A549 (cell line): ENCODE data around the gene TSPAN3. TPM values are rescaled to one million over a fixed set of nuclear protein-coding genes. Genes with fewer than 3 reads are reported as not detected.

Experiments used
- ATAC-seq, 2 experiments: fragments of 200-7000 bp in 1 of 2; fragments of >200 bp in 1 of 2; cut with Nextera tagmentation in 1 of 2; cut with Tn5 transposase in 1 of 2; 3 replicates each; pipeline versions ENCODE4 v1.8.0 to v1.9.1; 2018 to 2020; ENCODE audit warnings: mild to moderate bottlenecking in 1 of 2, moderate library complexity in 1 of 2
- CTCF ChIA-PET: fragments of 300-600 bp; sonication (Branson Sonifier 250); formaldehyde crosslinking; extraction: SDS; loops from one replicate; lab custom pipeline; 2021; ENCODE audit warnings: antibody characterized with exemption, inconsistent platforms; lab: Yijun Ruan, JAX
- POLR2A ChIA-PET: fragments of 350-600 bp; formaldehyde crosslinking; extraction: SDS; loops from one replicate; lab custom pipeline; 2021; ENCODE audit warnings: antibody characterized with exemption, inconsistent platforms; lab: Yijun Ruan, JAX
- DNase-seq, 2 experiments: peaks; one replicate each; pipeline versions ENCODE4 v3.0.0 to v3.0.0-alpha.2; 2011 to 2016; ENCODE audit warnings: low read depth in 1 of 2, low spot score in 1 of 2
- FAIRE-seq: peaks from 2 replicates; lab custom pipeline; 2011; peaks lifted over from hg19 to GRCh38; lab: Jason Lieb, UNC
- H3K27ac ChIP-seq, 2 experiments: fragments of >200 bp; sonication (Bioruptor Twin); formaldehyde crosslinking; 3 replicates each; pipeline ENCODE4 v1.5.1; 2016 to 2017
- H3K4me1 ChIP-seq: fragments of >200 bp; sonication (Bioruptor Twin); formaldehyde crosslinking; 3 replicates; pipeline ENCODE4 v1.6.1; 2016
- H3K4me2 ChIP-seq: fragments of >200 bp; sonication (Bioruptor Twin); formaldehyde crosslinking; 3 replicates; pipeline ENCODE4 v1.6.1; 2016
- H3K4me3 ChIP-seq: fragments of >200 bp; sonication (Bioruptor Twin); formaldehyde crosslinking; 3 replicates; pipeline ENCODE4 v1.5.1; 2016
- H3K9me3 ChIP-seq: fragments of >200 bp; sonication (Bioruptor Twin); formaldehyde crosslinking; 3 replicates; pipeline ENCODE4 v1.6.1; 2016
- CBX8 ChIP-seq: fragments of 200-600 bp; sonication (generic); IDR thresholded peaks from 2 replicates; pipeline ENCODE4 v1.6.1; 2016
- E2F6 ChIP-seq: IDR thresholded peaks from 2 replicates; pipeline ENCODE4 v1.6.1; 2012; ENCODE audit warnings: low read depth, borderline replicate concordance
- EHMT2 ChIP-seq: fragments of 200-600 bp; sonication (generic); IDR thresholded peaks from 2 replicates; pipeline ENCODE4 v1.6.1; 2016; ENCODE audit warnings: antibody characterized with exemption, low read depth, mild to moderate bottlenecking, moderate library complexity
- ESRRA ChIP-seq: fragments of 150-350 bp; IDR thresholded peaks from 2 replicates; pipeline ENCODE4 v1.6.1; 2014; ENCODE audit warnings: mild to moderate bottlenecking, low read length, borderline replicate concordance
- FOSB ChIP-seq: fragments of 250-450 bp; sonication (Bioruptor Pico); IDR thresholded peaks from 2 replicates; pipeline ENCODE4 v1.5.0; 2020; ENCODE audit warnings: mild to moderate bottlenecking, moderate library complexity
- HOXA7 ChIP-seq: fragments of 250-450 bp; sonication (Bioruptor Pico); IDR thresholded peaks from 2 replicates; pipeline ENCODE4 v1.5.0; 2020; ENCODE audit warnings: mild to moderate bottlenecking, moderate library complexity
- JUN ChIP-seq, 2 experiments: fragments of >200 bp; sonication (Bioruptor Twin); formaldehyde crosslinking; IDR thresholded peaks; 2 replicates in 1 of 2; 3 replicates in 1 of 2; pipeline ENCODE4 v1.6.1; 2016 to 2017
- KDM1A ChIP-seq: fragments of 200-600 bp; sonication (generic); IDR thresholded peaks from 2 replicates; pipeline ENCODE4 v1.6.1; 2016; ENCODE audit warnings: low read depth, mild to moderate bottlenecking
- KDM5A ChIP-seq: fragments of 200-600 bp; sonication (generic); IDR thresholded peaks from 2 replicates; pipeline ENCODE4 v1.6.1; 2016; ENCODE audit warnings: antibody characterized with exemption, mild to moderate bottlenecking
- MAFK ChIP-seq: fragments of 450-650 bp; IDR thresholded peaks from 2 replicates; pipeline ENCODE4 v1.6.1; 2014; ENCODE audit not compliant: partially characterized antibody
- MYC ChIP-seq: IDR thresholded peaks from 2 replicates; pipeline ENCODE4 v1.6.1; 2012; ENCODE audit warnings: mild to moderate bottlenecking, inconsistent platforms, low read length, improper control_type of control experiment, borderline replicate concordance
- NFE2L2 ChIP-seq: fragments of 150-350 bp; conservative IDR thresholded peaks from 2 replicates; pipeline ENCODE4 v1.6.1; 2014; ENCODE audit warnings: low read length
- NPAS2 ChIP-seq: fragments of 250-450 bp; sonication (Bioruptor Pico); IDR thresholded peaks from 2 replicates; pipeline ENCODE4 v1.8.0; 2022; ENCODE audit warnings: mild to moderate bottlenecking, moderate library complexity, borderline replicate concordance
- RCOR1 ChIP-seq: fragments of 150-350 bp; IDR thresholded peaks from 2 replicates; pipeline ENCODE4 v1.6.1; 2014; ENCODE audit warnings: antibody characterized with exemption, low read length, low read depth
- SMC3 ChIP-seq: fragments of >200 bp; sonication (Bioruptor Twin); formaldehyde crosslinking; IDR thresholded peaks from 3 replicates; pipeline ENCODE4 v1.6.1; 2018; ENCODE audit warnings: inconsistent platforms
- SREBF2 ChIP-seq: fragments of 450-650 bp; IDR thresholded peaks from 2 replicates; pipeline ENCODE4 v1.6.1; 2014; ENCODE audit warnings: mild to moderate bottlenecking, moderate library complexity
- ZFP36 ChIP-seq: fragments of 450-650 bp; IDR thresholded peaks from 2 replicates; pipeline ENCODE4 v1.6.1; 2014; ENCODE audit warnings: borderline replicate concordance; ENCODE audit not compliant: partially characterized antibody
- WGBS: methylation state at CpG from one replicate; pipeline ENCODE4 v1.1.6; 2017; ENCODE audit errors: missing lambda C conversion rate; 5-methylcytosine and 5-hydroxymethylcytosine counted together
- polyA plus RNA-seq, 4 experiments: library from polyadenylated mRNA; depleted of rRNA in 3 of 4; stranded (reverse); fragments of >200 nt; fragmentation: RNase III in 1 of 4; extraction: RNeasy Plus Mini Kit Qiagen cat#74134 plus additional on column Dnase treatment in 1 of 4; gene quantifications; 2 replicates in 3 of 4; 3 replicates in 1 of 4; pipeline ENCODE4 v1.2.3, GENCODE V29; 2011 to 2017
- TF ChIP-seq, protein P1 (sequence below): fragments of >200 bp; sonication (Bioruptor Twin); formaldehyde crosslinking; IDR thresholded peaks from 2 replicates; pipeline ENCODE4 v1.6.1; 2016
- TF ChIP-seq, protein P2 (sequence below): IDR thresholded peaks from 2 replicates; pipeline ENCODE4 v1.6.1; 2012
- TF ChIP-seq, protein P3 (sequence below): IDR thresholded peaks from 2 replicates; pipeline ENCODE4 v1.6.1; 2012

TSPAN3 gene
- polyA plus RNA-seq, 2 of the 4 experiments (the other 2 are of a cell fraction): 362 to 636 TPM

DNA sequence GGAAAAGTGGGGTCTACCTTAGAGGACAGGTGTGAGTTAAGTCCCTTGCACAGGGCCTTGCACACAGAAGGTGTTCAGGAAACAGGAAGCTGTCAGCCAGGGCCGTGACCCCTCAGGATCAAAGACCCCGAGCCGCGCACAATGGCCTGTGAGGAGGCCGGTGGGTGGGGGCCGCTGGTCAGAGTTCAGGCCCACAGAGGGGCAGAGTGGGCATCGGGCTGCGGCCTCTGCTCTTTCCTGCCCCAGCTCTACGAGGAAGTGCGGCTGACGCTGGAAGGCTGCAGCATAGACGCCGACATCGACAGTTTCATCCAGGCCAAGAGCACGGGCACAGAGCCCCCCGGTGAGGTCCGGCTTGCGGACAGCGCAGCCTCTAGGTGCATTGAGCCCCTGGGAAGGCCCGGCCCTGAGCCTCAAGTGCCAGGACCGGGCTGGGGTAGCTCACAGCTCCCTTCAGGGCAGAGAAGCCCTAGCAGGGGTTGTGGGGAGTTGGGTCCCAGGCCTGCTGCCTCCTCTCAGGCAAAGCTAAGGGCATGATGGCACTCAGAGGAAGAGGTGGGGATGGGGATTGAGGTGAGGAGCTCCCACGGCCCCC is 38.8 kb downstream of the TSPAN3 start:
- no peak overlapping the region for H3K27ac ChIP-seq
- no peak for DNase-seq
- WGBS: 92% methylated on average over 21 of the region's 22 CpGs
- H3K4me1 ChIP-seq: no peaks in the 10 kb centered on the region
- no peak overlapping the region for H3K4me2 ChIP-seq
- ChIA-PET CTCF (interaction anchor here (0.8 to 7.4 kb wide), 5 partner anchors 8 to 71 kb away, joined by 3 to 76 read pairs (median 4); no protein-coding TSS in a partner anchor), POLR2A (no interaction called here)
- H3K9me3 ChIP-seq: no peaks in the 10 kb centered on the region; the same call in 2 of the 3 replicates
- H3K4me3 ChIP-seq: no peak overlapping the region
- FAIRE-seq: no peak
- ATAC-seq: no peak
- peak; percentile 81 for TF ChIP-seq MAFK
- TF ChIP-seq SREBF2: no peak

GRCh38 chr15:77031376-77032050 is 39.4 kb downstream of the TSPAN3 start:
- Histone ChIP-seq H3K9me3 (no peaks in the 10 kb centered on the region), H3K4me2 (no peak overlapping the region), H3K4me3 (no peak overlapping the region), H3K27ac (no peak overlapping the region), H3K4me1 (no peaks in the 10 kb centered on the region)
- FAIRE-seq (no peak), DNase-seq (no peak), ATAC-seq (peak in 1 of 2 experiments; percentile 5; a peak in 3 of 6 replicates)
- POLR2A ChIA-PET: no interaction called here
- 73% methylated on average over 12 of the region's 12 CpGs for WGBS
- no peak for TF ChIP-seq RCOR1
- TF ChIP-seq SMC3: no peak
- CTCF ChIA-PET: interaction anchor here (0.7 to 7.4 kb wide), 8 partner anchors 7 to 588 kb away, joined by 3 to 76 read pairs (median 3); no protein-coding TSS in a partner anchor

- TF ChIP-seq, protein P1, sequence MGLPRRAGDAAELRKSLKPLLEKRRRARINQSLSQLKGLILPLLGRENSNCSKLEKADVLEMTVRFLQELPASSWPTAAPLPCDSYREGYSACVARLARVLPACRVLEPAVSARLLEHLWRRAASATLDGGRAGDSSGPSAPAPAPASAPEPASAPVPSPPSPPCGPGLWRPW: no peak
- TF ChIP-seq JUN (IDR thresholded peaks at IDR 0.05) (no peak), NPAS2 (CRISPR knock-in tag) (no peak), MYC (no peak), KDM1A (no peak), EHMT2 (no peak), MAFK (no peak), ESRRA (no peak), CBX8 (no peak), KDM5A (no peak), NFE2L2 (no peak), HOXA7 (no peak), FOSB (no peak), ZFP36 (no peak), E2F6 (no peak)
- TF ChIP-seq, protein P2, sequence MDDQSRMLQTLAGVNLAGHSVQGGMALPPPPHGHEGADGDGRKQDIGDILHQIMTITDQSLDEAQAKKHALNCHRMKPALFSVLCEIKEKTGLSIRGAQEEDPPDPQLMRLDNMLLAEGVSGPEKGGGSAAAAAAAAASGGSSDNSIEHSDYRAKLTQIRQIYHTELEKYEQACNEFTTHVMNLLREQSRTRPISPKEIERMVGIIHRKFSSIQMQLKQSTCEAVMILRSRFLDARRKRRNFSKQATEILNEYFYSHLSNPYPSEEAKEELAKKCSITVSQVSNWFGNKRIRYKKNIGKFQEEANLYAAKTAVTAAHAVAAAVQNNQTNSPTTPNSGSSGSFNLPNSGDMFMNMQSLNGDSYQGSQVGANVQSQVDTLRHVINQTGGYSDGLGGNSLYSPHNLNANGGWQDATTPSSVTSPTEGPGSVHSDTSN: no peak
- TF ChIP-seq, protein P3, sequence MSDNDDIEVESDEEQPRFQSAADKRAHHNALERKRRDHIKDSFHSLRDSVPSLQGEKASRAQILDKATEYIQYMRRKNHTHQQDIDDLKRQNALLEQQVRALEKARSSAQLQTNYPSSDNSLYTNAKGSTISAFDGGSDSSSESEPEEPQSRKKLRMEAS: no peak
- Histone ChIP-seq H3K4me3 (no peak overlapping the region), H3K9me3 (no peaks in the 10 kb centered on the region), H3K27ac (no peak overlapping the region), H3K4me1 (no peaks in the 10 kb centered on the region), H3K4me2 (no peak overlapping the region)
- ATAC-seq (no peak), FAIRE-seq (no peak), DNase-seq (no peak)
- POLR2A ChIA-PET: no interaction called here
- WGBS: 85% methylated on average over 10 of the region's 10 CpGs
- CTCF ChIA-PET: interaction anchor here (0.7 to 7.4 kb wide), 6 partner anchors 7 to 588 kb away, joined by 3 to 76 read pairs (median 3); no protein-coding TSS in a partner anchor
These were observed 40.0 kb downstream of the TSPAN3 start for GRCh38 chr15:77030928-77031375.
